K562 (cell line): ENCODE measurements around the gene TOM1L2. TPM values are rescaled to one million over a fixed set of nuclear protein-coding genes. Genes with fewer than 3 reads are reported as not detected.

Source experiments
- ATAC-seq: fragments of 200-7000 bp; cut with Tn5 transposase; 3 replicates; pipeline ENCODE4 v1.9.1; 2020; ENCODE audit warnings: moderate library complexity
- BruUV-seq: library from RNA; stranded (reverse); fragments of 400-500 nt; replicated peaks from 2 replicates; lab custom pipeline; 2021; lab: Mats Ljungman, UMichigan
- CTCF ChIA-PET: fragments of 300-600 bp; formaldehyde crosslinking; extraction: SDS; loops from one replicate; lab custom pipeline; 2021; ENCODE audit warnings: low intra/inter-chr PET ratio; lab: Yijun Ruan, JAX
- POLR2A ChIA-PET: fragments of 300-600, 350-650 bp; sonication (Branson Sonifier 250); formaldehyde crosslinking; extraction: SDS; loops from one replicate; lab custom pipeline; 2021; ENCODE audit warnings: antibody characterized with exemption, inconsistent platforms; lab: Yijun Ruan, JAX
- DNase-seq, 4 experiments: peaks; one replicate each; pipeline versions ENCODE4 v3.0.0 to v3.0.0-alpha.2; 2011 to 2018; ENCODE audit warnings: low spot score in 3 of 4, mixed read lengths in 3 of 4; ENCODE audit errors: extremely low read depth in 1 of 4
- FAIRE-seq: peaks from 2 replicates; lab custom pipeline; 2011; peaks lifted over from hg19 to GRCh38; lab: Jason Lieb, UNC
- H2AFZ ChIP-seq: 2 replicates; pipeline ENCODE4 v1.6.0; 2011; ENCODE audit warnings: low read depth, low read length, control low read depth, inconsistent platforms
- H3K27ac ChIP-seq: fragments of 200-600 bp; 3 replicates; pipeline ENCODE4 v1.8.0; 2011; ENCODE audit warnings: low read depth, mild to moderate bottlenecking, control low read depth, inconsistent platforms, low read length, moderate library complexity, mixed read lengths; ENCODE audit errors: extremely low read depth
- H3K27me3 ChIP-seq, 2 experiments: fragments of 300-600 bp in 1 of 2; 2 replicates in 1 of 2; 3 replicates in 1 of 2; pipeline versions ENCODE4 v1.6.0 to v1.8.0; 2011; ENCODE audit warnings: inconsistent platforms in 2 of 2, low read length in 2 of 2, mild to moderate bottlenecking in 1 of 2, mixed read lengths in 1 of 2, moderate library complexity in 1 of 2; ENCODE audit not compliant: control insufficient read depth in 2 of 2, insufficient read depth in 2 of 2
- H3K36me3 ChIP-seq: fragments of 300-600 bp; 3 replicates; pipeline ENCODE4 v1.8.0; 2011; ENCODE audit warnings: mild to moderate bottlenecking, low read length, inconsistent platforms; ENCODE audit not compliant: control insufficient read depth, insufficient read depth
- H3K4me1 ChIP-seq, 2 experiments: fragments of 200-600 bp in 1 of 2; replicated peaks in 1 of 2; 2 replicates in 1 of 2; 3 replicates in 1 of 2; pipeline versions ENCODE4 v1.5.1 to v1.8.0; 2011; ENCODE audit warnings: inconsistent platforms in 2 of 2, low read length in 2 of 2, mild to moderate bottlenecking in 1 of 2, mixed read lengths in 1 of 2, moderate library complexity in 1 of 2; ENCODE audit not compliant: control insufficient read depth in 2 of 2, insufficient read depth in 2 of 2
- H3K4me2 ChIP-seq: 2 replicates; pipeline ENCODE4 v1.6.1; 2011; ENCODE audit warnings: low read length, control low read depth, inconsistent platforms, mixed read lengths; ENCODE audit not compliant: insufficient read depth
- H3K4me3 ChIP-seq: fragments of 200-600 bp; sonication (generic), shearing (Covaris generic); 2 replicates; pipeline ENCODE4 v1.5.1; 2016; ENCODE audit warnings: control low read depth, inconsistent platforms
- H3K79me2 ChIP-seq: fragments of 200-600 bp; 3 replicates; pipeline ENCODE4 v1.8.0; 2011; ENCODE audit warnings: low read length, inconsistent platforms; ENCODE audit not compliant: control insufficient read depth, insufficient read depth
- H3K9ac ChIP-seq, 2 experiments: 2 replicates each; pipeline versions ENCODE4 v1.6.0 to v1.6.1; 2011; ENCODE audit warnings: low read depth in 2 of 2, low read length in 2 of 2, control low read depth in 1 of 2, inconsistent platforms in 1 of 2, mild to moderate bottlenecking in 1 of 2, mixed read lengths in 1 of 2; ENCODE audit not compliant: insufficient read depth in 1 of 2
- H3K9me1 ChIP-seq: one replicate; pipeline ENCODE4 v1.6.0; 2011; ENCODE audit warnings: inconsistent platforms, mild to moderate bottlenecking, low read length, moderate library complexity; ENCODE audit not compliant: control insufficient read depth, insufficient read depth
- H3K9me3 ChIP-seq: replicated peaks from 2 replicates; pipeline ENCODE4 v1.5.1; 2011; ENCODE audit warnings: low read depth, low read length, inconsistent platforms; ENCODE audit not compliant: control insufficient read depth, insufficient read depth
- H4K20me1 ChIP-seq: replicated peaks from 2 replicates; pipeline ENCODE4 v1.6.1; 2011; ENCODE audit warnings: low read length, inconsistent platforms, mixed read lengths; ENCODE audit not compliant: control insufficient read depth, insufficient read depth
- ATF7 ChIP-seq: fragments of 450-650 bp; IDR thresholded peaks from 2 replicates; pipeline ENCODE4 v1.7.1; 2014; ENCODE audit warnings: mild to moderate bottlenecking, moderate library complexity
- KDM4B ChIP-seq, 2 experiments: fragments of 450-650 bp in 1 of 2; sonication (generic) in 1 of 2; IDR thresholded peaks; 2 replicates each; pipeline ENCODE4 v1.6.1; 2016 to 2017; ENCODE audit warnings: borderline replicate concordance in 2 of 2, antibody characterized with exemption in 1 of 2, low read depth in 1 of 2, mild to moderate bottlenecking in 1 of 2
- KHSRP ChIP-seq: fragments of 450-650 bp; IDR thresholded peaks from 2 replicates; pipeline ENCODE4 v1.6.1; 2017
- SNRNP70 ChIP-seq: fragments of 200-400 bp; formaldehyde crosslinking; optimal IDR thresholded peaks from 2 replicates; pipeline ENCODE3; 2017; ENCODE audit warnings: low read depth, low read length
- ZNF436 ChIP-seq: fragments of 250-450, 450-650 bp; sonication (Bioruptor Pico); formaldehyde crosslinking; IDR thresholded peaks from 2 replicates; pipeline ENCODE4 v1.7.0; 2020; ENCODE audit warnings: mild to moderate bottlenecking
- ZNF75A ChIP-seq: fragments of 450-650 bp; formaldehyde crosslinking; IDR thresholded peaks from 2 replicates; pipeline ENCODE4 v1.4.0; 2020; ENCODE audit warnings: mild to moderate bottlenecking
- WGBS: fragments of 100-300 bp; shearing (Covaris generic); methylation state at CpG from one replicate; pipeline ENCODE4 v1.1.6; 2016; ENCODE audit warnings: low coverage, mixed read lengths; ENCODE audit not compliant: insufficient coverage; ENCODE audit errors: missing lambda C conversion rate; 5-methylcytosine and 5-hydroxymethylcytosine counted together
- in situ Hi-C: fragments of 300-500 bp; cut with MboI; formaldehyde crosslinking; loops from 4 replicates; pipeline ENCODE4 v1.15.0; 2018; ENCODE audit warnings: inconsistent platforms, mixed read lengths
- intact Hi-C: fragments of 100-400 bp; cut with micrococcal nuclease; formaldehyde crosslinking; loops from 2 replicates; pipeline ENCODE4 v1.14.2; 2022
- polyA plus RNA-seq, 8 experiments: library from polyadenylated mRNA; depleted of rRNA in 4 of 8; stranded (reverse) in 5 of 8; unstranded in 3 of 8; fragments of >200 nt; fragmentation: Nextera tagmentation in 2 of 8; fragmentation: Illumina TruSeq in 1 of 8; extraction: Ambion mirVana in 2 of 8; extraction: Trizol in 1 of 8; gene quantifications; 2 replicates each; pipeline versions ENCODE4 v1.2.1 to v1.2.3, GENCODE V29; 2011 to 2014; ENCODE audit warnings: inconsistent platforms in 1 of 8, missing spikeins in 1 of 8
- total RNA-seq, 7 experiments: library from RNA; depleted of rRNA in 6 of 7; stranded (reverse); fragments of >200 nt in 6 of 7; fragmentation: Illumina TruSeq in 2 of 7; extraction: Trizol in 2 of 7; gene quantifications; 2 replicates each; pipeline versions ENCODE4 v1.2.1 to v1.2.3, GENCODE V29; 2011 to 2021; ENCODE audit warnings: low replicate concordance in 1 of 7
- TF ChIP-seq, protein P1 (sequence below): fragments of 450-650 bp; IDR thresholded peaks from 2 replicates; pipeline ENCODE4 v1.6.1; 2016; ENCODE audit warnings: missing biosample characterization, missing genetic modification characterization

The TOM1L2 gene
- total and polyA plus RNA-seq, 9 of the 15 experiments (the other 6 are each of a cell fraction or from before 2014, with no cell fraction given): 0.07 to 6.0 (median 2.5) TPM

DNA sequence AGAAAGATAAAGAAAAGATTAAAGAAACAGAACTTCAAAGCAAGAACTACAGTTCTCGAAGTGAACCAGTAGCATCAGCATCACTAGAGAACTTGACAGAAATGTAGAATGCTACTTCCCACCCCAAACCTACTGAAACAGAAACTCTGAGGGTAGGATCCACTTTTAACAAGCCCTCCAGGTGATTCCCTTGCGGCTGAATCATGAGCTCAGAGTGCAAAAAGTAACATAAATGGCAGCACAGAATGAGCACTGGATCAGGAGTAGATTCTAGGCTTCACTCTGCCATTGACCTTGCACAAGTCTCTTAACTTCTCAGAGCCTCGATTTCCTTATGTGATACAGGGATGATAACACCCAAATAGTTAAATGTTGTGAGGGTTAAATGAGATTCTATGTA, 5.8 kb downstream of the TOM1L2 start:
- H3K9me3 ChIP-seq: no peaks in the 10 kb centered on the region
- intact Hi-C loops: no loop called here
- H3K9ac ChIP-seq: no peak overlapping the region
- H3K79me2 ChIP-seq: peaks cover under 1% of the 10 kb centered on the region; the same call in 1 of the 3 replicates
- no peaks in the 10 kb centered on the region for H3K36me3 ChIP-seq
- no peaks in the 10 kb centered on the region for H3K9me1 ChIP-seq
- no TSS peak for BruUV-seq
- FAIRE-seq: no peak
- H3K4me2 ChIP-seq: no peak overlapping the region
- POLR2A ChIA-PET: interaction anchor here (0.6 to 0.7 kb wide), 3 partner anchors 18 to 91 kb away, joined by 3 to 4 read pairs (median 3); no protein-coding TSS in a partner anchor
- 18% methylated on average over 3 of the region's 3 CpGs for WGBS
- no peaks in the 10 kb centered on the region for H4K20me1 ChIP-seq
- H2AFZ ChIP-seq: no peak overlapping the region
- H3K27ac ChIP-seq: no peak overlapping the region
- H3K27me3 ChIP-seq: no peaks in the 10 kb centered on the region
- DNase-seq: no peak
- in situ Hi-C loops: no loop called here
- TF ChIP-seq, protein P1, sequence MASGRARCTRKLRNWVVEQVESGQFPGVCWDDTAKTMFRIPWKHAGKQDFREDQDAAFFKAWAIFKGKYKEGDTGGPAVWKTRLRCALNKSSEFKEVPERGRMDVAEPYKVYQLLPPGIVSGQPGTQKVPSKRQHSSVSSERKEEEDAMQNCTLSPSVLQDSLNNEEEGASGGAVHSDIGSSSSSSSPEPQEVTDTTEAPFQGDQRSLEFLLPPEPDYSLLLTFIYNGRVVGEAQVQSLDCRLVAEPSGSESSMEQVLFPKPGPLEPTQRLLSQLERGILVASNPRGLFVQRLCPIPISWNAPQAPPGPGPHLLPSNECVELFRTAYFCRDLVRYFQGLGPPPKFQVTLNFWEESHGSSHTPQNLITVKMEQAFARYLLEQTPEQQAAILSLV (tag): no peak
- TF ChIP-seq ZNF436 (no peak), ZNF75A (no peak), KDM4B (IDR thresholded peaks at IDR 0.05; ENCODE audit: borderline replicate concordance in 2 of 2, low read depth in 1 of 2) (no peak), ATF7 (no peak), SNRNP70 (no peak), KHSRP (no peak)
- peaks cover 2 to 9% of the 10 kb centered on the region in 2 experiments; a peak in 4 of 5 replicates for H3K4me1 ChIP-seq
- CTCF ChIA-PET: no interaction called here
- H3K4me3 ChIP-seq: no peak overlapping the region
- ATAC-seq: no peak
